CD4-positive, alpha-beta memory T cell (primary cell): ENCODE data around the gene ACAD9. TPM values are rescaled to one million over a fixed set of nuclear protein-coding genes. Genes with fewer than 3 reads are reported as not detected.
A peak's percentile ranks its signal among the peaks of the same experiment; 100 is the strongest.

Experiments used
- CTCF ChIA-PET: fragments of 350-600 bp; sonication (Branson Sonifier 250); formaldehyde crosslinking; loops from one replicate; lab custom pipeline; 2021; ENCODE audit warnings: inconsistent platforms; ENCODE audit not compliant: partially characterized antibody; lab: Charles Lee
- POLR2A ChIA-PET: fragments of 350-600 bp; sonication (Branson Sonifier 250); formaldehyde crosslinking; loops from one replicate; lab custom pipeline; 2021; ENCODE audit not compliant: partially characterized antibody; lab: Charles Lee
- DNase-seq, 5 donors: peaks; one replicate each; pipeline versions ENCODE4 v3.0.0 to v3.0.0-alpha.2; 2020 to 2022; ENCODE audit warnings: mixed read lengths in 1 of 5
- H3K27ac ChIP-seq: one replicate; pipeline ENCODE4 v1.7.0; 2013; ENCODE audit warnings: low read depth, low read length
- H3K27me3 ChIP-seq: 2 replicates; pipeline ENCODE4 v1.7.0; 2013; ENCODE audit warnings: mild to moderate bottlenecking, low read length, moderate library complexity; ENCODE audit not compliant: insufficient read depth
- H3K36me3 ChIP-seq: 2 replicates; pipeline ENCODE4 v1.7.0; 2013; ENCODE audit warnings: mild to moderate bottlenecking, low read length, moderate library complexity; ENCODE audit not compliant: insufficient read depth
- H3K4me1 ChIP-seq: 2 replicates; pipeline ENCODE4 v1.7.0; 2013; ENCODE audit warnings: mild to moderate bottlenecking, low read length, moderate library complexity; ENCODE audit not compliant: insufficient read depth
- H3K4me3 ChIP-seq, 2 donors: one replicate each; pipeline ENCODE4 v1.7.0; 2013; ENCODE audit warnings: low read length in 2 of 2, mild to moderate bottlenecking in 1 of 2
- H3K9me3 ChIP-seq, 2 donors: one replicate each; pipeline ENCODE4 v1.7.0; 2013; ENCODE audit warnings: low read length in 2 of 2, control low read depth in 1 of 2; ENCODE audit not compliant: control insufficient read depth in 1 of 2
- H3K27ac Mint-ChIP-seq, 7 donors: one replicate each; pipeline ENCODE4 v1.8.0; 2020 to 2021; ENCODE audit warnings: mixed read lengths in 7 of 7, mild to moderate bottlenecking in 6 of 7, inconsistent platforms in 3 of 7, moderate library complexity in 3 of 7
- H3K27me3 Mint-ChIP-seq, 2 donors: one replicate each; pipeline ENCODE4 v1.8.0; 2020 to 2021; ENCODE audit warnings: mixed read lengths in 2 of 2
- H3K36me3 Mint-ChIP-seq, 2 donors: one replicate each; pipeline ENCODE4 v1.8.0; 2020 to 2021; ENCODE audit warnings: mixed read lengths in 2 of 2, inconsistent platforms in 1 of 2, mild to moderate bottlenecking in 1 of 2
- H3K4me1 Mint-ChIP-seq, 4 donors: one replicate each; pipeline ENCODE4 v1.8.0; 2020 to 2021; ENCODE audit warnings: mixed read lengths in 4 of 4, mild to moderate bottlenecking in 1 of 4
- H3K4me3 Mint-ChIP-seq, 8 donors: one replicate each; pipeline ENCODE4 v1.8.0; 2020 to 2021; ENCODE audit warnings: mixed read lengths in 8 of 8, mild to moderate bottlenecking in 7 of 8, moderate library complexity in 6 of 8, inconsistent platforms in 3 of 8
- H3K9me3 Mint-ChIP-seq, 8 donors: one replicate each; pipeline ENCODE4 v1.8.0; 2020 to 2021; ENCODE audit warnings: mixed read lengths in 8 of 8, mild to moderate bottlenecking in 5 of 8, inconsistent platforms in 3 of 8, moderate library complexity in 1 of 8
- intact Hi-C: fragments of 100-400 bp; cut with micrococcal nuclease; formaldehyde crosslinking; loops from one replicate; pipeline ENCODE4 v1.15.1; 2023
- polyA plus RNA-seq, 2 donors: library from polyadenylated mRNA; unstranded; fragments of 300-500 nt; fragmentation: Illumina TruSeq; gene quantifications; one replicate each; pipeline ENCODE4 v1.2.3, GENCODE V29; 2021
- total RNA-seq, 2 experiments: library from RNA; stranded (reverse); gene quantifications; one replicate each; pipeline ENCODE4 v1.2.3, GENCODE V29; 2021

Gene ACAD9
- total and polyA plus RNA-seq, 4 experiments from 2014 or later, result 12.9 to 62.2 (median 37.8) TPM

DNA sequence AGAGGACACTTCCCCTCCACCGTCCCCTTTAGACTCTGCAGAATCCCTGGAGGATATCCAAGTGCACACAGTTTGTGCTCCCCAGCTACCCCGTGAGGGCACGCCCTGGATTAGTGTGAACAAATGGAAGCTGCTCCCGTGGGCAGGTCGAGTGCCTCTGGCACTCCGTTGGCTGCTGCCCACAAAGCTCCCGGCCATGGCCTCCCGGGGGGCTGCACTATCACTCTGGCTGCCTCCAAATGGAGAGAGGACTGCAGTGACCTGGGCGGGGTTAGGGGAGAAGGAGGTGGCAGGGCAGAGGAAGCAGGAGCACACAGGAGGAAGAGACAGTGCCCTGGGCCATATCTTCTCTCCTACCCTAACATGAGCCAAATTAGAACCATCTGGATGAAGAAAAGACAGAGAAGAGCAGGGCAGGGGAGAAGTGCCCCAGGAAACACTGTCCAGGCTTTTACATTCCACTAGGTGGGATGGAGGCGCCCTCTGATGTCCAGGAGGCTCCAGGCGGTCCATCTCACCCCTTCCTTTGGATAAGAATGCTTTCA lies 29.4 kb upstream of the ACAD9 start:
- H3K9me3 Mint-ChIP-seq, result peaks cover 0 to 15% (median 8%) of the 10 kb centered on the region in 8 donors
- H3K4me1 Mint-ChIP-seq, result peaks cover 7 to 12% (median 10%) of the 10 kb centered on the region in 4 donors
- H3K27ac ChIP-seq, result no peak overlapping the region
- ChIA-PET CTCF (interaction anchor here (6.7 kb wide), 1 partner anchor 169 kb away, joined by 68 read pairs; no protein-coding TSS in a partner anchor), POLR2A (no interaction called here)
- no peaks in the 10 kb centered on the region for H3K27me3 Mint-ChIP-seq
- H3K9me3 ChIP-seq, result no peaks in the 10 kb centered on the region
- no peak for DNase-seq
- peaks cover 18% of the 10 kb centered on the region for H3K4me1 ChIP-seq
- intact Hi-C loops, result loop anchor here (5.0 kb wide), 1 partner anchor 48 kb away; no protein-coding TSS in a partner anchor
- no peaks in the 10 kb centered on the region for H3K27me3 ChIP-seq
- H3K27ac Mint-ChIP-seq, result no peak overlapping the region
- H3K36me3 Mint-ChIP-seq, result peaks cover 0 to 6% of the 10 kb centered on the region in 2 donors
- H3K36me3 ChIP-seq, result no peaks in the 10 kb centered on the region
- H3K4me3 ChIP-seq, result no peak overlapping the region
- no peak overlapping the region for H3K4me3 Mint-ChIP-seq

DNA sequence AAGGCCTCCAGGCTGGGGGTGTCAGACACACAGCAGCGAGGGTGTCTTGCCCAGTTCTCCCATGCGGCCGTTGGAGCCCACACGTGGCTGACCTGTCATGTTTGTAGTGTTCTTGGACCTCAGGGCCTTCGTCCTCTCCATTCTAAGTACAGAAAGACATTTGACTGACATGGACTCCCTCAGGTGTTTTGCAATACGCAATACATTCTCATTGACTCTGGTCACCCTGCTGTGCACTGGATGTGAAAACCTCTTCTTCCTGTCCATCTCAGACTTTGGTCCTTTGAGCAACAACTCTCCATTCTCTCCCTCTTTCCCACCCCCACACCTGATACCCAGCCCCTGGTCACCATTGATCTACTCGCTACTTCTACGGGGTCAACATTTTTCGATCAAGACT lies 28.9 kb upstream of the ACAD9 start:
- Histone ChIP-seq H3K27me3 (no peaks in the 10 kb centered on the region), H3K4me1 (peaks cover 12% of the 10 kb centered on the region), H3K4me3 (no peak overlapping the region), H3K9me3 (no peaks in the 10 kb centered on the region), H3K36me3 (no peaks in the 10 kb centered on the region), H3K27ac (no peak overlapping the region)
- no peak overlapping the region for H3K27ac Mint-ChIP-seq
- no peak for DNase-seq
- H3K9me3 Mint-ChIP-seq, result peaks cover 0 to 20% (median 13%) of the 10 kb centered on the region in 8 donors
- H3K4me1 Mint-ChIP-seq, result peaks cover 4 to 7% (median 5%) of the 10 kb centered on the region in 4 donors
- H3K27me3 Mint-ChIP-seq, result no peaks in the 10 kb centered on the region
- H3K4me3 Mint-ChIP-seq, result peak overlapping the region in 1 of 8 donors; percentile 24
- POLR2A ChIA-PET, result no interaction called here
- intact Hi-C loops, result no loop called here
- H3K36me3 Mint-ChIP-seq, result peaks cover 0 to 6% of the 10 kb centered on the region in 2 donors
- CTCF ChIA-PET, result interaction anchor here (6.7 kb wide), 1 partner anchor 169 kb away, joined by 68 read pairs; no protein-coding TSS in a partner anchor

DNA sequence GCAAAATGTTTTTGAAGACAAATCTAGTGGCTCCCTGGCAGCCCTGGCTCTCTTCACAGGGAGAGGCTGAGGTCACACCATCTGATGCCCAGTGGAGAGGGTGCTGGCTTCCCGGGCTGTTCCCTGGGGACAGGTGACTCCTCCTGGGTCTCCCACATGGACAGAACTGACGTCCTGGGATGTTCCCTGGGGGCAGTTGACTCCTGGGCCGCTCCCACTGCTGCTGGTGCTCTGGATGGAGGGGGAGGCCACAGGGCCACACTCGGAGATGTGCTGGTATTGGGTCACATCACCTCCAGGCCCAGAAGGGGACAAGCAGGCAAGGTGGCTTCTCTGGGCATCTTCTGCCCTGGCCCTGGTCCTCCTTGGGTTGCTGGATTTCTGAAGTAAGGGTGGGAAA lies 27.8 kb upstream of the ACAD9 start:
- H3K27me3 Mint-ChIP-seq, result no peaks in the 10 kb centered on the region
- ChIA-PET POLR2A (no interaction called here), CTCF (no interaction called here)
- DNase-seq, result no peak
- H3K9me3 ChIP-seq, result no peaks in the 10 kb centered on the region
- H3K4me1 Mint-ChIP-seq, result no peaks in the 10 kb centered on the region
- H3K4me3 Mint-ChIP-seq, result no peak overlapping the region
- intact Hi-C loops, result no loop called here
- no peaks in the 10 kb centered on the region for H3K27me3 ChIP-seq
- peaks cover 0 to 24% (median 18%) of the 10 kb centered on the region in 8 donors for H3K9me3 Mint-ChIP-seq
- no peaks in the 10 kb centered on the region for H3K36me3 ChIP-seq
- H3K27ac Mint-ChIP-seq, result no peak overlapping the region
- peaks cover 0 to 6% of the 10 kb centered on the region in 2 donors for H3K36me3 Mint-ChIP-seq
- H3K4me1 ChIP-seq, result peaks cover 2% of the 10 kb centered on the region
- H3K4me3 ChIP-seq, result no peak overlapping the region
- H3K27ac ChIP-seq, result no peak overlapping the region

DNA sequence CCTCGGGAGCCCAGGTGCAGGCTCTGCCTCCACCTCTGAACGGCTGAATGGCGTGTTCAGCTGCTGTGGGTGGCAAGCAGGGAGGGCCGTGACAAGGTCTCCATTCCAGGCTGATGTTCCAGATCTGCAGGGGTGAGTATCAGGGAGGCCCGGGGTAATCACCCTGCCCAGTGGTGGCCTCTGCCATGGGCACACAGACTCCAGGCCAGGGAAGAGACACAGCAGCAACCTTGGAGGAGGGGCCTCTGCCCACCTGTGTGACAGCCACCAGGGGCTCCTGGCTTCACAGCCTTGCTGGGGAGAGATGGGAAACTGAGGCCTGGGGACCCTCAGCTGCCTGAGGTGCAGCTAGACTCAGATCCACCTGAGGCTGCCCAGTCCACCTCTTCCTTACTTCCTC lies 25.6 kb upstream of the ACAD9 start:
- H3K9me3 ChIP-seq, result peaks cover 0 to 4% of the 10 kb centered on the region in 2 donors
- no peaks in the 10 kb centered on the region for H3K4me1 ChIP-seq
- no peaks in the 10 kb centered on the region for H3K27me3 Mint-ChIP-seq
- intact Hi-C loops, result no loop called here
- H3K27ac Mint-ChIP-seq, result no peak overlapping the region
- no peak overlapping the region for H3K27ac ChIP-seq
- H3K36me3 Mint-ChIP-seq, result peaks cover 0 to 11% of the 10 kb centered on the region in 2 donors
- H3K9me3 Mint-ChIP-seq, result peaks cover 0 to 41% (median 32%) of the 10 kb centered on the region in 8 donors
- no peak overlapping the region for H3K4me3 ChIP-seq
- no peaks in the 10 kb centered on the region for H3K4me1 Mint-ChIP-seq
- no peak for DNase-seq
- no peaks in the 10 kb centered on the region for H3K36me3 ChIP-seq
- no peaks in the 10 kb centered on the region for H3K27me3 ChIP-seq
- CTCF ChIA-PET, result interaction anchor here (2.0 kb wide), 1 partner anchor 173 kb away, joined by 5 read pairs; no protein-coding TSS in a partner anchor
- H3K4me3 Mint-ChIP-seq, result no peak overlapping the region
- POLR2A ChIA-PET, result no interaction called here

DNA sequence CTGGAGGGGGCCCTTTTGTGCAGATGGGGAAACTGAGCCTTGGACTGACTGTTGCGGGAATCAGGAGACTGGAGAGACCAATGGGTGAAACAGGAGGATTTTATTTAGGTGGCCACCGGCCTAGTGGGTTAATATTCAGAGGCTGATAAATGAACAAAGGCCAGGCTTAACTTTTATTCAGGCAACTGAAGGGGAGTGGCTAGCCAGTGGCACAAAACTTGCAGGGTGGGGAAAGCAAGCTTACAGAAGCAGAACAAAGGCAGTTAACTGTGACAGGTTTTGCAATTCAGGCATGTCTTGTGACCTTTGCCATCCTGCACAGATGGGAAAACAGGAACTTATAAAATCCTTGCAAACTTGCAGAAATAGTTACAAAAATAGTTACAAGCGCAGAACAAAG lies 24.9 kb upstream of the ACAD9 start:
- Histone ChIP-seq H3K9me3 (peaks cover 0 to 10% of the 10 kb centered on the region in 2 donors), H3K4me1 (no peaks in the 10 kb centered on the region), H3K27me3 (no peaks in the 10 kb centered on the region), H3K4me3 (no peak overlapping the region), H3K27ac (no peak overlapping the region), H3K36me3 (no peaks in the 10 kb centered on the region)
- Mint-ChIP-seq H3K4me3 (no peak overlapping the region), H3K27me3 (no peaks in the 10 kb centered on the region), H3K36me3 (peaks cover 0 to 11% of the 10 kb centered on the region in 2 donors), H3K4me1 (no peaks in the 10 kb centered on the region), H3K27ac (no peak overlapping the region), H3K9me3 (peaks cover 0 to 47% (median 36%) of the 10 kb centered on the region in 8 donors)
- ChIA-PET POLR2A (no interaction called here), CTCF (interaction anchor here (2.0 kb wide), 1 partner anchor 174 kb away, joined by 5 read pairs; no protein-coding TSS in a partner anchor)
- no peak for DNase-seq
- intact Hi-C loops, result no loop called here

DNA sequence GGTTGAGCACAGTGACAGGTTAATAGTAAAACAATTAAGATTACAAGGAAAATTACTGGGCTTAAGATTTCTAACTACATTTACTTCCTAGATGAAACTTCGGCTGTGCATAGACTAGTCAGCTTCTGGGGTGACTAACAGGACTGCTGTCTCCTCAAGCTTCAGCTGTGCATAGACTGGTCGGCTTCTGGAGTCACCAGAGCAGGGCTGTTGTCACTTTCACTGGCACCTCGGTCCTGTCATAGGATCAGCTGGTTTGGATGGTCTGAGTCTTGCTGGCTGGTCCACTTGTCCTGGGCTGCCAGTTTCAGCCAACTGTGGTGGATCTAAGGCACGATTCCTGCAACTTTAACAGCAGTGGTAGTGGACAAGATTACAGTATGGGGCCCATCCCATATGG lies 23.9 kb upstream of the ACAD9 start:
- Histone ChIP-seq H3K27ac (no peak overlapping the region), H3K36me3 (no peaks in the 10 kb centered on the region), H3K4me3 (no peak overlapping the region), H3K9me3 (peaks cover 0 to 21% of the 10 kb centered on the region in 2 donors), H3K27me3 (no peaks in the 10 kb centered on the region), H3K4me1 (no peaks in the 10 kb centered on the region)
- ChIA-PET POLR2A (no interaction called here), CTCF (interaction anchor here (2.0 to 2.2 kb wide), 2 partner anchors 9 to 175 kb away, joined by 5 to 10 read pairs; no protein-coding TSS in a partner anchor)
- intact Hi-C loops, result no loop called here
- DNase-seq, result no peak
- no peaks in the 10 kb centered on the region for H3K4me1 Mint-ChIP-seq
- H3K36me3 Mint-ChIP-seq, result peaks cover 0 to 14% of the 10 kb centered on the region in 2 donors
- no peaks in the 10 kb centered on the region for H3K27me3 Mint-ChIP-seq
- peaks cover 0 to 58% (median 46%) of the 10 kb centered on the region in 8 donors for H3K9me3 Mint-ChIP-seq
- H3K27ac Mint-ChIP-seq, result peak overlapping the region in 1 of 7 donors; percentile 35
- no peak overlapping the region for H3K4me3 Mint-ChIP-seq

DNA sequence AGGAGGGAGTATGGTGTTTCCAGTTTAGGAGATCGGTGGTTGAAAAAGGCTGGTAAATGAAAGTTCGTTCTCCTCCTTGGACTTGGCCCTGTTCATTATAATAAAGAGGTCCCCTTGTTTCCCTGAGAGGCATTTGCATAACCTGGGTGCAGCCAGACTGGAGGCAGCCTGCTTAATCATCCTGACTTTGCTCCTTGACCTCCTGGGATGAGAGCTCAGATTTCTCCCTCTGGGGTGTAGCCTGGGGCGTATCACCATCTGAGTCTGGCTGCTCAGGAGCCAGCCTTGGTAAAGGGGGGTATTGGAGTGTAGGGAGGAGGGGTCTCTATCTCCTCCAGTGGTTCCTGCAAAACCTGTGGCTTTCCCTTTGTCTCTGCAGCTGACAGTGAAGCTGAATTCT lies 21.3 kb upstream of the ACAD9 start:
- peaks cover 2 to 25% of the 10 kb centered on the region in 2 donors for H3K36me3 Mint-ChIP-seq
- no peak overlapping the region for H3K4me3 Mint-ChIP-seq
- H3K9me3 Mint-ChIP-seq, result peaks cover 0 to 68% (median 54%) of the 10 kb centered on the region in 8 donors

More for the DNA sequence above, 21.3 kb upstream of the ACAD9 start:
- Histone ChIP-seq H3K4me3 (no peak overlapping the region), H3K36me3 (no peaks in the 10 kb centered on the region), H3K9me3 (peaks cover 0 to 25% of the 10 kb centered on the region in 2 donors), H3K27me3 (no peaks in the 10 kb centered on the region), H3K4me1 (no peaks in the 10 kb centered on the region), H3K27ac (no peak overlapping the region)
- no peaks in the 10 kb centered on the region for H3K4me1 Mint-ChIP-seq
- ChIA-PET POLR2A (no interaction called here), CTCF (interaction anchor here (1.3 kb wide), 1 partner anchor 13 kb away, joined by 5 read pairs; no protein-coding TSS in a partner anchor)
- intact Hi-C loops, result no loop called here
- no peak for DNase-seq
- no peaks in the 10 kb centered on the region for H3K27me3 Mint-ChIP-seq
- H3K27ac Mint-ChIP-seq, result no peak overlapping the region
